ENCODE data around the gene NIPBL. TPM values are rescaled to one million over a fixed set of nuclear protein-coding genes. Genes with fewer than 3 reads are reported as not detected.

The NIPBL gene
- total RNA-seq, 1 experiment from 2014 or later, result 48.3 TPM

- TF ChIP-seq FOXP4 (CRISPR knock-in tag; IDR thresholded peaks at IDR 0.05), result peak; percentile 86
- no peak for TF ChIP-seq JUN (CRISPR knock-in tag; IDR thresholded peaks at IDR 0.05)
- TF ChIP-seq ZNF263 (CRISPR knock-in tag; IDR thresholded peaks at IDR 0.05; ENCODE audit: low read depth), result 0 out of 2 replicates have a peak, but pooled peaks have one; percentile 32
- TF ChIP-seq CREM (CRISPR knock-in tag; IDR thresholded peaks at IDR 0.05), result peak; percentile 48; the same call in 1 of the 2 replicates
- no peak for TF ChIP-seq ATF2 (CRISPR knock-in tag; IDR thresholded peaks at IDR 0.05; ENCODE audit: borderline replicate concordance, low read depth)
- no peak for TF ChIP-seq RORB (CRISPR knock-in tag; IDR thresholded peaks at IDR 0.05)
- no peak for TF ChIP-seq CTCF (IDR thresholded peaks at IDR 0.05)
- TF ChIP-seq ZNF121 (CRISPR knock-in tag; IDR thresholded peaks at IDR 0.05), result no peak
- TF ChIP-seq TCF7 (CRISPR knock-in tag; IDR thresholded peaks at IDR 0.05; ENCODE audit: low read depth), result no peak
- no peak for TF ChIP-seq ZNF396 (CRISPR knock-in tag; IDR thresholded peaks at IDR 0.05; ENCODE audit: borderline replicate concordance)
- peak; percentile 45; the same call in 1 of the 2 replicates for TF ChIP-seq GABPB1 (CRISPR knock-in tag; IDR thresholded peaks at IDR 0.05)
- no peak for TF ChIP-seq PREB (CRISPR knock-in tag; IDR thresholded peaks at IDR 0.05; ENCODE audit: borderline replicate concordance)
- TF ChIP-seq ZNF219 (CRISPR knock-in tag; IDR thresholded peaks at IDR 0.05; ENCODE audit: borderline replicate concordance), result no peak
- TF ChIP-seq NFE2L1 (CRISPR knock-in tag; IDR thresholded peaks at IDR 0.05), result peak; percentile 58; the same call in 1 of the 2 replicates
- TF ChIP-seq USF1 (CRISPR knock-in tag; IDR thresholded peaks at IDR 0.05), result no peak
- TF ChIP-seq MYBL2 (CRISPR knock-in tag; IDR thresholded peaks at IDR 0.05), result peak; percentile 30; the same call in 1 of the 2 replicates
- peak; percentile 88 for TF ChIP-seq HMGXB4 (CRISPR knock-in tag; IDR thresholded peaks at IDR 0.05)
- TF ChIP-seq IRF1 (CRISPR knock-in tag; IDR thresholded peaks at IDR 0.05), result peak; percentile 80; the same call in 1 of the 2 replicates
- TF ChIP-seq TEAD1 (CRISPR knock-in tag; IDR thresholded peaks at IDR 0.05), result peak; percentile 31; the same call in 1 of the 2 replicates
Observed at GRCh38 chr5:36876299-36876964, at the start of gene NIPBL (continued).

All from WTC11 (cell line).